Measurements from ENCODE around the gene ARAF.
"Not testable (repeated sequence)": the region's sequence is repeated elsewhere in the genome, so short reads cannot be mapped to it uniquely, and the experiment has no call there.

Gene ARAF

DNA sequence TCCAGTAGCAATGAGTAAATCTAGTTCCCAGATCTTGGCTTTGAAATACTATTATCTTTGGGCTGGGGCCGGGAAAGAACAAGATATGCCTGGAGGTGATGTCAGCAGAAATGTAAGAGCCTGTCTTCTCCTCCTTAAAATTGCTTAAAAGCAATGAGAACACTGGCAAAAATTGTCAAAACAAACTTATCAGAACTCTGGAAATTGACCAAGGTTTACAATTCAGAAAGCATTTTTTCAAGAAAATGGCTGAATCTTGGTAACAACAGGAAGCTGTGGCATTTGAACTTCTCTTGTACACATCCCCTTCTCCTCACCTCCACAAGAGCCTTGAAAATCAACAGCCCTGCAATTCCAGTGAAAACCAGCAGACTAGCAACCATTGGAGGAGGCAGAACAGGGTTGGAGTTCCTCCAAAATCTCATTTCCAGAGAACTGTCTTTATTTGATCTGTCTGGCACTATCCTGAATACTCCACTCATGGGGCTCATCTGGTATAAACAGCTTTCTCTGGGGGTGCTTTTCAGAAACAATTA is 34.8 kb downstream of the ARAF start:
- TF ChIP-seq CTCF (IDR thresholded peaks at IDR 0.05; ENCODE audit: low read depth, low read length) = no peak
- no peak overlapping the region for H3K4me3 ChIP-seq (replicated peaks in 1 of 2; ENCODE audit: low read depth in 2 of 2, low read length in 2 of 2)
- DNase-seq (ENCODE audit: low read depth in 2 of 2) = peak; percentile 88 to 93

DNA sequence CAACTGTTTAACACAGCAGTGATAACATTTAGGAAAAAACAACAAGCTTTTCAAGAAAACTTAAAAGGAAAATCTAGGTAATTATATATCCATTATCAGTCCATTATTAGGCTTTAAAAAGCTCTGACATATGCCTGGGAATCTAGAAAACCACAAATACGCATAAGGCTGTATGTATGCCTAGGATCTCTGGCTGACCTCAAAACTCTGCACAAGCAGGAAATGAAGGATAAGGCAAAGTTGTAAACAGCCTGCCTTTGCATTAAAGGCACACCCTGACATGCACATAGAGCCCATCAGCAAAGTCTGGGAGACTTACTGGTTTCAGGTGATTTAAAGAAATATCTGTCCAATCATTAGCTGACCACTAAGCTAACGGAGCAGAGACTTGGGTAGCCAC is 35.3 kb downstream of the ARAF start:
- TF ChIP-seq CTCF (IDR thresholded peaks at IDR 0.05; ENCODE audit: low read depth, low read length) = no peak
- peak; percentile 69 to 85 for DNase-seq (ENCODE audit: low read depth in 2 of 2)
- H3K4me3 ChIP-seq (replicated peaks in 1 of 2; ENCODE audit: low read depth in 2 of 2, low read length in 2 of 2) = no peak overlapping the region

DNA sequence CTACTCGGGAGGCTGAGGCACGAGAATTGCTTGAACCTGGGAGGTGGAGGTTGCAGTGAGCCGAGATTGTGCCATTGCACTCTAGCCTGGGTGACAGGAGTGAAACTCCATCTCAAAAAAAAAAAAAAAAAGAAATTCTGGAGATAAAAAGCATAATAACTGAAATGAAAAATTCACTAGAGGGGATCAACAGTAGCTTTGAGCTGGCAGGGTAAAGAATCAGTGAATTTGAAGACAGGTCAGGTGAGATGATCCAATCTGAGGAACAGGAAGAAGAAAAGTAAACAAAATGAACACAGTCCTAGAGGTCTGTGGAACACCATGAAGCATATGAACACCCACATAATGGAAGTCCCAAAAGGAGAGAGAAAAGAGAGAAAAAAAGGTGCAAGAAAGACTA is 36.2 kb downstream of the ARAF start:
- no peak overlapping the region for H3K4me3 ChIP-seq (replicated peaks in 1 of 2; ENCODE audit: low read depth in 2 of 2, low read length in 2 of 2)
- DNase-seq (ENCODE audit: low read depth in 2 of 2) = no peak
- no peak for TF ChIP-seq CTCF (IDR thresholded peaks at IDR 0.05; ENCODE audit: low read depth, low read length)

DNA sequence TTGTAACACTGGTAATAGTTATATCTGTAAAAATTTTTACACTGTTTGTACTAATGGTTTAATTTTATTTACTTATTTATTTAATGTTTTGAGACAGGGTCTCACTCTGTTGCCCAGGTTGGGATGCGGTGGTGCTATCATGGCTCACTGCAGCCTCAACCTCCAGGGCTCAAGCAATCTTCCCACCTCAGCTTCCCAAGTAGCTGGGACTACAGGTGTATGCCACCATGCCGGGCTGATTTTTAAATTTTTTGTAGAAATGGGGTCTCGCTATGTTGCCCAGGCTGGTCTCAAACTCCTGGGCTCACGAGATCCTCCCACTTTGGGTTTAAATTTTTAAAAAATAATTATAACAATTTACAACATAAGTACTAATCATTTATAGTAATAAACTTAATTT is 42.1 kb downstream of the ARAF start:
- H3K4me3 ChIP-seq (replicated peaks in 1 of 2; ENCODE audit: low read depth in 2 of 2, low read length in 2 of 2); DNase-seq (ENCODE audit: low read depth in 2 of 2): not testable (repeated sequence)

GRCh38 chrX:47605024-47605423 is 44.0 kb downstream of the ARAF start:
- no peak for DNase-seq (ENCODE audit: low read depth in 2 of 2)
- TF ChIP-seq CTCF (IDR thresholded peaks at IDR 0.05; ENCODE audit: low read depth, low read length) = no peak
- H3K4me3 ChIP-seq (replicated peaks in 1 of 2; ENCODE audit: low read depth in 2 of 2, low read length in 2 of 2) = no peak overlapping the region

- H3K4me3 ChIP-seq (replicated peaks in 1 of 2; ENCODE audit: low read depth in 2 of 2, low read length in 2 of 2) = no peak overlapping the region
- peak in 1 of 2 donors; percentile 36 for DNase-seq (ENCODE audit: low read depth in 2 of 2)
- no peak for TF ChIP-seq CTCF (IDR thresholded peaks at IDR 0.05; ENCODE audit: low read depth, low read length)
Observed at GRCh38 chrX:47607091-47607490, 46.1 kb downstream of the ARAF start.

DNA sequence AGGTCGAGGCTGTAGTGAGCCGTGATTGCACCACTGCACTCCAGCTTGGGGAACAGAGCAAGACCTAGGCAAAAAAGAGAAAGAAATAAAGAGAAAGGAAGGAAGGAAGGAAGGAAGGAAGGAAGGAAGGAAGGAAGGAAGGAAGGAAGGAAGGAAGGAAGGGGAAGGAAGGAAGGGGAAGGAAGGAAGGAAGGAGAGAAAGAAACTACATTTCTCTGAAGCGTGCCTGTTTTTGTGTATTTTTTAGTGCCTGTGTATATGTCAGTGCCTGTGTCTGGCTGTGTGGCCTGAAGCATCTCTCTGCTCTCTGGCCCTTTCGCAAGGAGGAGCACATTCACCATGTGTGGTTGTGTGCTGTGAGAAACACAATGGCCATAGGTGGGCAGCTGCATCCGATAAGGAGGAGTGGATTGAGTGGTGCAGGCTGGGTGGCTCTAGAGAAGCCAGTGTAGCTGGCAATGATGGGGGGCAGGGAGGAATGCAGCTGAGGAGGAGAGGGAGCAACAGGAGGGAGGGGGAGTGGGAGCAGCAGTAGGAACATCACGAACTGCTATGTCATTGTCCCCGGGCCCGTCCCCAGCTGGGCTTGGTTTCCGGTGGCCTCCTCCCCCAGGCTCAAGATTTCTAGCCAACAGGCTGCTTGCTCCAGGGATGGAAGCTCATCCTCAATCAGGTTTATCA is 47.3 kb downstream of the ARAF start:
- TF ChIP-seq CTCF (IDR thresholded peaks at IDR 0.05; ENCODE audit: low read depth, low read length) = no peak
- no peak overlapping the region for H3K4me3 ChIP-seq (replicated peaks in 1 of 2; ENCODE audit: low read depth in 2 of 2, low read length in 2 of 2)
- peak in 1 of 2 donors; percentile 16 for DNase-seq (ENCODE audit: low read depth in 2 of 2)

Data from cardiac fibroblast (primary cell).